Breast epithelium (tissue), 4 donors: ENCODE data around the gene FSD1. TPM values are rescaled to one million over a fixed set of nuclear protein-coding genes. Genes with fewer than 3 reads are reported as not detected.
"Not testable (repeated sequence)": the region's sequence is repeated elsewhere in the genome, so short reads cannot be mapped to it uniquely, and the experiment has no call there.

Source experiments
- DNase-seq, 2 donors: peaks; one replicate each; pipeline ENCODE4 v3.0.0-alpha.2; 2019; ENCODE audit warnings: low spot score in 2 of 2
- H3K27ac ChIP-seq, 2 donors: fragments of 200-600 bp; sonication (generic) in 1 of 2; one replicate each; pipeline ENCODE4 v1.5.1; 2016 to 2019; ENCODE audit warnings: mild to moderate bottlenecking in 1 of 2
- H3K27me3 ChIP-seq, 2 donors: fragments of 200-600 bp; sonication (generic) in 1 of 2; one replicate each; pipeline versions ENCODE4 v1.5.1 to v1.6.0; 2017 to 2019; ENCODE audit warnings: control low read depth in 1 of 2, mild to moderate bottlenecking in 1 of 2
- H3K36me3 ChIP-seq: fragments of 200-600 bp; one replicate; pipeline ENCODE4 v1.5.1; 2019
- H3K4me1 ChIP-seq, 2 donors: fragments of 200-600 bp; sonication (generic); one replicate each; pipeline ENCODE4 v1.5.1; 2016 to 2019; ENCODE audit warnings: control low read depth in 1 of 2
- H3K4me3 ChIP-seq, 3 donors: fragments of 200-600 bp; sonication (generic); 1 replicate in 2 of 3; 2 replicates in 1 of 3; pipeline ENCODE4 v1.5.1; 2016 to 2019; ENCODE audit warnings: mild to moderate bottlenecking in 3 of 3, moderate library complexity in 2 of 3
- H3K9me3 ChIP-seq, 2 donors: fragments of 200-600 bp; sonication (generic) in 1 of 2; one replicate each; pipeline ENCODE4 v1.5.1; 2016 to 2019; ENCODE audit warnings: control low read depth in 1 of 2
- CTCF ChIP-seq, 3 donors: fragments of 450-650 bp; IDR thresholded peaks; one replicate each; pipeline ENCODE4 v1.5.1; 2016 to 2017; ENCODE audit warnings: antibody characterized with exemption in 3 of 3, mild to moderate bottlenecking in 3 of 3, moderate library complexity in 3 of 3
- POLR2A ChIP-seq: fragments of 450-650 bp; IDR thresholded peaks from one replicate; pipeline ENCODE4 v1.6.1; 2016; ENCODE audit warnings: antibody characterized with exemption, mild to moderate bottlenecking, moderate library complexity
- POLR2AphosphoS5 ChIP-seq, 3 donors: sonication (generic); formaldehyde crosslinking; IDR thresholded peaks; one replicate each; pipeline ENCODE4 v1.6.1; 2017; ENCODE audit warnings: antibody characterized with exemption in 3 of 3
- intact Hi-C: fragments of 100-400 bp; cut with DNase I; formaldehyde crosslinking; loops from one replicate; pipeline ENCODE4 v1.15.1; 2023; ENCODE audit warnings: low total_unique reads
- total RNA-seq, 3 donors: library from RNA; depleted of rRNA; stranded (reverse); fragments of >200 nt; gene quantifications; one replicate each; pipeline ENCODE4 v1.1.0, GENCODE V29; 2016

FSD1 gene
- total RNA-seq, 3 donors from 2014 or later, result 0.88 TPM; not detected in 2

- Histone ChIP-seq H3K27ac (no peak overlapping the region), H3K36me3 (no peaks in the 10 kb centered on the region), H3K27me3 (no peaks in the 10 kb centered on the region), H3K9me3 (no peaks in the 10 kb centered on the region), H3K4me1 (peaks cover 0 to 5% of the 10 kb centered on the region in 2 donors), H3K4me3 (no peak overlapping the region)
- TF ChIP-seq CTCF (IDR thresholded peaks at IDR 0.05) (no peak), POLR2A (no peak), POLR2AphosphoS5 (IDR thresholded peaks at IDR 0.05) (no peak)
- intact Hi-C loops, result no loop called here
- no peak for DNase-seq
Measured at GRCh38 chr19:4347521-4347920, 43.1 kb downstream of the FSD1 start.

DNA sequence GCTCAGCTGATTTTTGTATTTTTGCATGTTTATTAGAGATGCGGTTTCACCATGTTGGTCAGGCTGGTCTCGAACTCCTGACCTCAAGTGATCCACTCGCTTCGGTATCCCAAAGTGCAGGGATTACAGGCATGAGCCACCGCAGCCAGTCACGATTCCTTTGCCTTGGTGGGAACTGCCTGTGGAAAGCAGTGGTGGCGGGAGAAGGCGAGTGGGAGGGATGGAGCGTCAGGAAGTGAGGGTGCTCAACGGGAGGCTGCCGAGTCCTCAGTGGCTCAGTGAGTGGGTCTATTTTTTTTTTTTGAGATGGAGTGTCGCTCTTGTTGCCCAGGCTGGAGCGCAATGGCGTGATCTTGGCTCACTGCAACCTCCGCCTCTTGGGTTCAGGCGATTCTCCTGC, 44.8 kb downstream of the FSD1 start:
- H3K4me3 ChIP-seq, H3K4me1 ChIP-seq, DNase-seq, H3K27me3 ChIP-seq, H3K9me3 ChIP-seq, H3K36me3 ChIP-seq, H3K27ac ChIP-seq, intact Hi-C loops: not testable (repeated sequence)

DNA sequence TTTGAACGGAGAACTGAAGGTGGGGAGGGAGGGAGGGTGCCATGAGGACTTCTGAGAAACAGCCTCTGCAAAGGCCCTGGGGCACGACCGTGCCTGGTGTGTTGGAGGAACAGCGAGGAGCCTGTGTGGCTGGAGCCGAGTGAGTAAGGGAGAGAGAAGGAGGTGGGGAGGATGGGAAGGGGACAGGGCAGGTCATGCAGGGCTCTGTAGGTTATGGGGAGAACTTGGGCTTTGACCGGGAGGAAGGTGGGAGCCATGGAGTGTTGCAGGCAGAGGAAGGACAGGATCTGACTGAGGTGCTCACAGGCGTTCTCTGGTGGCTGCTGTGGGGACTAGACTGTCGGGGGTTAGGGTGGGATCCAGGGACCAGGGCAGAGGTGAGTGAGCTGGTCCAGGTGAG, 45.7 kb downstream of the FSD1 start:
- Histone ChIP-seq H3K27me3 (no peaks in the 10 kb centered on the region), H3K4me3 (no peak overlapping the region), H3K9me3 (no peaks in the 10 kb centered on the region), H3K27ac (no peak overlapping the region), H3K4me1 (no peaks in the 10 kb centered on the region), H3K36me3 (no peaks in the 10 kb centered on the region)
- intact Hi-C loops, result no loop called here
- TF ChIP-seq POLR2A (no peak), POLR2AphosphoS5 (IDR thresholded peaks at IDR 0.05) (no peak), CTCF (IDR thresholded peaks at IDR 0.05) (no peak)
- no peak for DNase-seq

GRCh38 chr19:4350726-4351125, 46.3 kb downstream of the FSD1 start:
- DNase-seq, result no peak
- Histone ChIP-seq H3K27ac (no peak overlapping the region), H3K4me3 (no peak overlapping the region), H3K36me3 (no peaks in the 10 kb centered on the region), H3K27me3 (no peaks in the 10 kb centered on the region), H3K4me1 (no peaks in the 10 kb centered on the region), H3K9me3 (no peaks in the 10 kb centered on the region)
- TF ChIP-seq POLR2AphosphoS5 (IDR thresholded peaks at IDR 0.05) (no peak), CTCF (IDR thresholded peaks at IDR 0.05) (no peak), POLR2A (no peak)
- intact Hi-C loops, result no loop called here

- intact Hi-C loops, result no loop called here
Measured at GRCh38 chr19:4352701-4353121, 48.3 kb downstream of the FSD1 start.

More at GRCh38 chr19:4352701-4353121, 48.3 kb downstream of the FSD1 start:
- TF ChIP-seq CTCF (IDR thresholded peaks at IDR 0.05) (peak; percentile 54 to 89 (median 66)), POLR2AphosphoS5 (IDR thresholded peaks at IDR 0.05) (no peak), POLR2A (no peak)
- Histone ChIP-seq H3K36me3 (no peaks in the 10 kb centered on the region), H3K27me3 (no peaks in the 10 kb centered on the region), H3K4me3 (no peak overlapping the region), H3K9me3 (no peaks in the 10 kb centered on the region), H3K27ac (no peak overlapping the region), H3K4me1 (no peaks in the 10 kb centered on the region)
- no peak for DNase-seq
